ENCODE measurements around the gene DCLK1. TPM values are rescaled to one million over a fixed set of nuclear protein-coding genes. Genes with fewer than 3 reads are reported as not detected.
A peak's percentile ranks its signal among the peaks of the same experiment; 100 is the strongest.
"Not testable (repeated sequence)": the region's sequence is repeated elsewhere in the genome, so short reads cannot be mapped to it uniquely, and the experiment has no call there.

Gene DCLK1
- total RNA-seq, 1 donor from 2014 or later = 2.9 TPM

- no peaks in the 10 kb centered on the region for H3K27me3 ChIP-seq (ENCODE audit: control insufficient read depth, insufficient read depth, low read length)
- TF ChIP-seq CTCF (IDR thresholded peaks at IDR 0.05; ENCODE audit: insufficient read depth, low read length, poor library complexity, severe bottlenecking) = peak; percentile 52
- H3K36me3 ChIP-seq (ENCODE audit: control insufficient read depth, insufficient read depth, low read length) = no peaks in the 10 kb centered on the region
- no peak for DNase-seq (ENCODE audit: low read depth)
- H3K4me3 ChIP-seq (ENCODE audit: low read depth, low read length) = no peak overlapping the region
Observed at GRCh38 chr13:35978607-35979316, 152.4 kb downstream of the DCLK1 start.

GRCh38 chr13:35977060-35977459, 154.1 kb downstream of the DCLK1 start:
- Histone ChIP-seq H3K36me3 (ENCODE audit: control insufficient read depth, insufficient read depth, low read length) (no peaks in the 10 kb centered on the region), H3K4me3 (ENCODE audit: low read depth, low read length) (no peak overlapping the region), H3K27me3 (ENCODE audit: control insufficient read depth, insufficient read depth, low read length) (no peaks in the 10 kb centered on the region)
- DNase-seq (ENCODE audit: low read depth) = no peak
- TF ChIP-seq CTCF (IDR thresholded peaks at IDR 0.05; ENCODE audit: insufficient read depth, low read length, poor library complexity, severe bottlenecking) = no peak

GRCh38 chr13:35976126-35976525, 155.1 kb downstream of the DCLK1 start:
- no peak for TF ChIP-seq CTCF (IDR thresholded peaks at IDR 0.05; ENCODE audit: insufficient read depth, low read length, poor library complexity, severe bottlenecking)
- Histone ChIP-seq H3K4me3 (ENCODE audit: low read depth, low read length) (no peak overlapping the region), H3K36me3 (ENCODE audit: control insufficient read depth, insufficient read depth, low read length) (no peaks in the 10 kb centered on the region), H3K27me3 (ENCODE audit: control insufficient read depth, insufficient read depth, low read length) (no peaks in the 10 kb centered on the region)
- DNase-seq (ENCODE audit: low read depth) = no peak

- DNase-seq (ENCODE audit: low read depth); H3K4me3 ChIP-seq (ENCODE audit: low read depth, low read length); H3K36me3 ChIP-seq (ENCODE audit: control insufficient read depth, insufficient read depth, low read length); H3K27me3 ChIP-seq (ENCODE audit: control insufficient read depth, insufficient read depth, low read length): not testable (repeated sequence)
Observed at GRCh38 chr13:35966951-35967350, 164.2 kb downstream of the DCLK1 start.

- no peak for DNase-seq (ENCODE audit: low read depth)
- Histone ChIP-seq H3K36me3 (ENCODE audit: control insufficient read depth, insufficient read depth, low read length) (no peaks in the 10 kb centered on the region), H3K27me3 (ENCODE audit: control insufficient read depth, insufficient read depth, low read length) (no peaks in the 10 kb centered on the region), H3K4me3 (ENCODE audit: low read depth, low read length) (no peak overlapping the region)
- no peak for TF ChIP-seq CTCF (IDR thresholded peaks at IDR 0.05; ENCODE audit: insufficient read depth, low read length, poor library complexity, severe bottlenecking)
Observed at GRCh38 chr13:35966024-35966423, 165.2 kb downstream of the DCLK1 start.

GRCh38 chr13:35965226-35965927, 165.8 kb downstream of the DCLK1 start:
- DNase-seq (ENCODE audit: low read depth) = no peak
- H3K36me3 ChIP-seq (ENCODE audit: control insufficient read depth, insufficient read depth, low read length) = no peaks in the 10 kb centered on the region
- no peak overlapping the region for H3K4me3 ChIP-seq (ENCODE audit: low read depth, low read length)
- no peak for TF ChIP-seq CTCF (IDR thresholded peaks at IDR 0.05; ENCODE audit: insufficient read depth, low read length, poor library complexity, severe bottlenecking)
- H3K27me3 ChIP-seq (ENCODE audit: control insufficient read depth, insufficient read depth, low read length) = no peaks in the 10 kb centered on the region
